Stimulated activated effector memory CD8-positive, alpha-beta T cell treated with anti-CD3 and anti-CD28 coated beads, Interleukin-12 subunit alpha, Interleukin-12 subunit beta, amount 100 ng/mL, for 72 hours (primary cell): ENCODE results near the gene SGMS2.

Experiments
- ATAC-seq: fragments of 150-1000 bp; cut with Tn5 transposase; 2 replicates; pipeline ENCODE4 v1.10.0; 2021
- DNase-seq, 2 donors: peaks; one replicate each; pipeline ENCODE4 v3.0.0; 2021 to 2022; ENCODE audit warnings: low spot score in 2 of 2
- H3K27ac Mint-ChIP-seq: one replicate; pipeline ENCODE4 v1.8.0; 2022; ENCODE audit warnings: mild to moderate bottlenecking, mixed read lengths
- H3K36me3 Mint-ChIP-seq: one replicate; pipeline ENCODE4 v1.8.0; 2022; ENCODE audit warnings: mild to moderate bottlenecking, mixed read lengths
- H3K4me1 Mint-ChIP-seq: one replicate; pipeline ENCODE4 v1.8.0; 2022; ENCODE audit warnings: mixed read lengths
- H3K4me3 Mint-ChIP-seq: one replicate; pipeline ENCODE4 v1.8.0; 2022; ENCODE audit warnings: mild to moderate bottlenecking, mixed read lengths
- H3K9me3 Mint-ChIP-seq: one replicate; pipeline ENCODE4 v1.8.0; 2022; ENCODE audit warnings: mixed read lengths

The SGMS2 gene

DNA sequence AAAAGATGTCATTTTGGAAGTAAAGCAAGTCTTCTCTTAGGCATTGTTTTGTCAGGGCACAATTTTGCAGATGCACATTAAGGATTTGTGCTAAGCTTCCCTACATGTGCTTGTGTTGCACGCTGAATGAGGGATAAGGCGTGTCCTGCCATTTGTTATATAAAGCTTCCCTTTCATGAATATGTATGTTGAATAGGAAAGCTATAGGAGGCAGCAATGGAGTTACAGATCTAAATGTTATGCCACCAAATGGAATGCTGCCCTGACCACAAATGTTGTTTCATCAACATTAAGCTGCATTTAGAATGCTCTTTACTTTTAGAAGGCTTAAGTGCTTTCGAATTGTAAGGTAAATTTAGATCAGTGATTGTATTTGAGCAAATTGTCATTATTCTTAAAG, 20.9 kb downstream of the SGMS2 start:
- H3K9me3 Mint-ChIP-seq = no peaks in the 10 kb centered on the region
- ATAC-seq (no peak), DNase-seq (no peak)
- no peaks in the 10 kb centered on the region for H3K36me3 Mint-ChIP-seq
- H3K27ac Mint-ChIP-seq = no peak overlapping the region
- H3K4me1 Mint-ChIP-seq = no peaks in the 10 kb centered on the region
- no peak overlapping the region for H3K4me3 Mint-ChIP-seq

DNA sequence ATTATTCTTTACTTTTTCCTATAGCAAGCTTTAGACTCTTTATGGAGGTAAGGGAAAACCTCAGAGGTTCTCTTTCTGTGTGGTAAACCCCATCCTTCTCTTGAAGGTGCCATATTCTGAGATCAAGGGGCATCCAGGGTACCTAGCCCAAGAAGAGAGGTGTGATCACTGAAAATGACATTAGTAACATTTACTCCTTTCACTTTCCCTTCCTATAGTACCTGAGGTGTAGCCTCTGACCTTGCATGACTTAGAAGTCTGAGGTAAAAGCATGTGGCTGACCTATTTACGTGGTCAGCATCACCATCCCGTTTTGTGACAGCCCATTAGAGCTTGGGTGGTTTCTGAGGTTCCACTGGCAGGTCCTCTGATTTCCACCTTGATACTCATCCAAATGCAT, 25.7 kb downstream of the SGMS2 start:
- H3K9me3 Mint-ChIP-seq = no peaks in the 10 kb centered on the region
- ATAC-seq (no peak), DNase-seq (no peak)
- H3K4me1 Mint-ChIP-seq = no peaks in the 10 kb centered on the region
- no peak overlapping the region for H3K27ac Mint-ChIP-seq
- no peaks in the 10 kb centered on the region for H3K36me3 Mint-ChIP-seq
- H3K4me3 Mint-ChIP-seq = no peak overlapping the region

DNA sequence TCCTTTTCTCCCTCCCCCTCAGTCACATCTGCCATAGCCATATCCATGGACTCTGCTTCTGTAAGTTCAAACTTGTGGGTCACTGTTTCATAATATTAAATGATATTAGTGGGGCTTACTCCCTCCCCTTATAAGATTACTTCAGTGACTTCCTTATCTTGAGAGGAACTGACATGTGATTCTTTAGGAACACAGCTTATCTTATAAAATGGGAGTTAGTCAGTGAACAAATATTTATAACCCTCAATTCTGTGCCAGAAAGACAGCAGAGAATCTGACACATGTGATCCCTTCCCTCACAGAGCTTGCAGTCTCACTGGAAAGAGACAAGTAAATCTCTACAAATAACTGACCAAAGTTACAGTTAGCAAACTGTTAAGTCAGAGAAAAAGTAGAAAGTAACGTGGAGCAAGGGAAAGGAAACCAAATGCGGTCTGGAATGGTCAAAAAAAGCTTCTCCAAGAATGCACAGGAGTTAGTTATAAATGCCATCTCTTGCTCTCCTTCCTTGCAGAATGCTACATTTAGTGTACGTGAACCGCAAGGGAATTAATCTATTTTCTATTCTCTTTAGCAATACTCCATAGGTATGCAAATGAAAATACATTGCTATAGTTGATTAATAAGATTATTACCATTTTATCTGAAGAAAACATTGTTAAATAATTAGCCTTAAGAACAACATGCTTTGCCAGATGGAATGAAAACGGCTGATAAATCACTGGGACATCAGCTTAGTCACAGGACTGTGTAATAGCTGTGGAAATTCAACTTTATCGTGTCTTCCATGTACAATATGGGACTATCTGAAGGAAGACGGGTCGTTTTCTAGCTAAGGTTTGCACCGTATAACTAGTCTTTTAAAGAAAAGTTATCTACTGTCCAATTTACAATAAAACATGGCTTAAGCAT, 29.0 kb downstream of the SGMS2 start:
- no peaks in the 10 kb centered on the region for H3K9me3 Mint-ChIP-seq
- H3K4me1 Mint-ChIP-seq = no peaks in the 10 kb centered on the region
- H3K27ac Mint-ChIP-seq = no peak overlapping the region
- no peak for DNase-seq
- ATAC-seq = no peak
- no peak overlapping the region for H3K4me3 Mint-ChIP-seq
- H3K36me3 Mint-ChIP-seq = no peaks in the 10 kb centered on the region

DNA sequence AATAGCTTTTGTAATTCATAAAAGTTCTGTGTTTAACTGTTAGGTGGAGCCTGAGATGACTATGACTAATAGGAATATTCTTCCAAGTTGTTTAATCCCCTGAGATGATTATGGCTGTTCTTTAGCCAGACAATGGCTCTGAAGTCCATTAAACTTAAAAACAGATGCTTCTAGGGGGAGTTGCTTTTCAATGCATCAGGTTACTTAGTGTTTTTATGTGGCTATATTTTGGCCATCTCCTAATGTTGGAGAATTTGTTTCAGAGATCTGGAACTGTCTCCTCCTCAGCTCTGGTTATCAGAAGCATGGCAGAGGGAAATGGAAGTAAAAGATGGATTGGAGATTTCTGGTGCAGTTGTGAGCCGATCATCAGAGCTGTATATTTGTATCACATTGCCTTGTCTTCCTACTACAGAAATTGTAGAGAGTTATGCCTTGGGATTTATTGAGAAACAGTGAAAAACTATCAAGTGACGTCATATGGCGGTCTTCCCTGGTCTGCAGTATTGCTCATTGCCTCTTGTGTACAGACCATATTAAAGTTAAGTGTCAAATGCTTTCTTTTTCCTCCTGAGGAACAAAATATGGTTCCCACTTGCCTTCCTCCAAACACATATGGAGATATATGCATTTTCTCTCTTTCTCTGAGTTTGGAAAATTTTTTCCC, 29.8 kb downstream of the SGMS2 start:
- DNase-seq (no peak), ATAC-seq (no peak)
- Mint-ChIP-seq H3K27ac (no peak overlapping the region), H3K4me3 (no peak overlapping the region), H3K9me3 (no peaks in the 10 kb centered on the region), H3K36me3 (no peaks in the 10 kb centered on the region), H3K4me1 (no peaks in the 10 kb centered on the region)

DNA sequence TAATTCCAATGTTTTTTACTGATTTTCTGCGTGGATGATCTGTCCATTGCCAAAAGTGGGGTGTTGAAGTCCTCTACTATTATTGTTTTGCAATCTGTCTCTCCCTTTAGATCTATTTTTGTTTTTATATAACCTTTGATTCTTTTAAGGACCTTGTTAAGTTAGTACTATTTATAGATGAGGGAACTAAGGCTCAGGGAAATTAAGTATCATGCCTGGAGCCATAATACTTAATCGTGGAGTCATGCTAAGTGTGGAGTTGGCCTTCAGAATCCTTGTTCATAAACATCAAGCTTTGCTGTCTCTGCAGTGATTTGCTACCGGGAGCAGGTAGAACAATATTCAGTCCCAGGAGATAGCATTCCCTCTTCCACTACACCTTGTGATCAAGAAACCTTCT, 31.0 kb downstream of the SGMS2 start:
- H3K4me1 Mint-ChIP-seq = no peaks in the 10 kb centered on the region
- no peak for DNase-seq
- no peaks in the 10 kb centered on the region for H3K36me3 Mint-ChIP-seq
- ATAC-seq = no peak
- no peaks in the 10 kb centered on the region for H3K9me3 Mint-ChIP-seq
- no peak overlapping the region for H3K4me3 Mint-ChIP-seq
- H3K27ac Mint-ChIP-seq = no peak overlapping the region

DNA sequence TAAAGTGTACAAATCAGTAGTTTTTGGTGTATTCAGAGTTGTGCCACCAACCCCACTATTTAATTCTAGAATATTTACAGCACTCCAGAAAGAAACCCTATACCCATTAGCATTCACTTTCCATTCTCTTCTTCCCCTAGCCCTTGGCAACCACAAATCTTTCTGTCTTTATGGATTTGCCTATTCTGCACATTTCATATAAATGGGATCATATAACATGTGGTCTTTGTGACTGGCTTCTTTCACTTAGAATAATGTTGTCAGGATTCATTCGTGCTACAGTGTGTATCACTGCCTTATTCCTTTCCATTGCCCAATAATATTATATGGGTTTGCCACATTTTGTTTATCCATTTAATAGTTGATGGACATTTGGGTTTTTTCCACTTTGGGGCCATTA, 32.2 kb downstream of the SGMS2 start:
- Mint-ChIP-seq H3K4me1 (no peaks in the 10 kb centered on the region), H3K4me3 (no peak overlapping the region), H3K9me3 (no peaks in the 10 kb centered on the region), H3K27ac (no peak overlapping the region), H3K36me3 (no peaks in the 10 kb centered on the region)
- ATAC-seq (no peak), DNase-seq (no peak)

DNA sequence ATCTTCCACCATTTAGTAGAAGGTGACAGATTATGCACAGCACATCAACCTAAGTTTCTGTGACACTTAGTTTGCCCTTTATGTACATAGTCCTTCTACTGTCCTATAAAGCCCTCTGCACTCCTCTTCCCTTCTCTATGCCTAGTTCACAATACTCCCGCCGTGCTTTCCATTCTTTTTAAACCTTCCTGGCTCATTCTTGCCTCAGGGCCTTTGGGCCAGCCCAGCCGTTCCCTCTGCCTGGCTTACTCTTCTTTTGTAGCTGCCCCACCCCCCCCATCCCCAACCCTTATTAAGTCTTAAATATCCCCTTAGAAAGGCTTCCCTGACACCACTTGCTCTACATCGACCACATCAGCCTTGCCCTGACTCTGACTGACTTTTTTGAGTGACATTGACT, 33.0 kb downstream of the SGMS2 start:
- DNase-seq (no peak), ATAC-seq (no peak)
- Mint-ChIP-seq H3K36me3 (no peaks in the 10 kb centered on the region), H3K27ac (no peak overlapping the region), H3K4me3 (no peak overlapping the region), H3K4me1 (no peaks in the 10 kb centered on the region), H3K9me3 (no peaks in the 10 kb centered on the region)

DNA sequence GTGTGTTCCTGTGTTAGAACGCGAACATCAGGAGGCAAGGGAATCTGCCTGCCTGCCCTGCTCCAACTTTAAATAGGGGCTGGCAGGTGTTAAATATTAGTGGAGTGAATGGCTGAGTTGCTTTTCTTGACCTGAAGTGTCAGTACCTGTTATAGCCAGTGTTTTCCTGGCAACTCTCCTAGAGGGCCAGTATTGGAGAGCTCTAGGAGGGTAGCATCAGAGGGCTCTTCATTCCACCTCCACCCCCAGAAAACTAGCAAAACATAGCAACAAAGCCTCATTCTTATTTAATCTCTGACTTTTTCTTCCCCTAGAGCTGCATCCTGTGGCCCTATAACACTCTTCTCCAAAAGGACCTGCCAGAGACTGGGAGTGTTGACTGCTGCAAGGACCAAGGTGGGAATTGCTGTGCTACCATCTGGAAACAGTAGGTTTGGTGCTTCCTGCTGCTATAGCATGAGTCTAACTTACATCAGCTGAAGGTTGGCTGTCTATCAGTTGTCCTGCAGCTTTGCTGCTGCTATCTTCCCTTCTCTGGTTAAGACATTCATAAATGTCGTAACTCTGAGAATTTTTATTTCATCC, 33.5 kb downstream of the SGMS2 start:
- Mint-ChIP-seq H3K27ac (no peak overlapping the region), H3K4me3 (no peak overlapping the region), H3K4me1 (no peaks in the 10 kb centered on the region), H3K36me3 (no peaks in the 10 kb centered on the region), H3K9me3 (no peaks in the 10 kb centered on the region)
- no peak for DNase-seq
- no peak for ATAC-seq

DNA sequence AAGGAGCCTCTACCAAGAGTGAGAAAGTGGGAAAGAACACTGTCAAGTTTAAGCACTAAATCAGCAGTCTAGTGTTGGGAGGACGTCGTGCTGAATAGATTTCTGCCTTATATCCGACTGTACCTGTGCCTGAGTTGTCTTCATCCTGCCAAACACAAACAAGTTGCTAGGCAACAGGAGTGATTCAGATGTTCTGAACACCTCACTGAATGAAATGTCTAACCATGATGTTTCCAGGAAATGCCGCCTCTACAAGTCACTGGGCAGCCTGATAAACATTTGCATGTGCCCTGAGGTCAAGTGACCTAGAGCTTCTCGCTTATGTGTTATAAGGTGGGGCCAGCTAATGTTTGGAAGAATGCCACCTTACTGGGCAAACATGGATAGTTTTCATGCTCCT, 37.9 kb downstream of the SGMS2 start:
- no peak overlapping the region for H3K4me3 Mint-ChIP-seq
- no peaks in the 10 kb centered on the region for H3K9me3 Mint-ChIP-seq
- H3K36me3 Mint-ChIP-seq = no peaks in the 10 kb centered on the region
- peak overlapping the region; percentile 45 for H3K27ac Mint-ChIP-seq
- ATAC-seq (peak; percentile 83), DNase-seq (no peak)
- H3K4me1 Mint-ChIP-seq = no peaks in the 10 kb centered on the region

DNA sequence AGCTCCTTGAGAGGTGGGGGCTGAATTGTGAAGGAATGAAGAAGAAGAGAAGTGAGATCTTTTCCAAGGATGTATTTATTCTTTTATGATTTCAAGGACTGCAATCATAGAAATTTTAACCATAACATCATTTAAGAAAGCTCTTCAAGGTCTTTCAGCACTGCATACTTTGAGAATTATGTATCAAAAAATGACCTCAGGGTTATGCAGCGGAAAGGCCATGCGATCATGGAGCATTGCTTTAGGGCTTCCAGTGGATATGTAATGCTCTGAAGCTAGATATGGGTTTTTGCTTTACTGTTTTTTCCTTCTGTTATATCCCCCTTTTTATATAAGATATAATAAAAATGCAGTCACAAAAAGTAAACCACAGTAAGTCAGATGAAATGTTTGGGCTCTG, 38.7 kb downstream of the SGMS2 start:
- H3K9me3 Mint-ChIP-seq = no peaks in the 10 kb centered on the region
- no peak overlapping the region for H3K27ac Mint-ChIP-seq
- H3K36me3 Mint-ChIP-seq = no peaks in the 10 kb centered on the region
- no peak for DNase-seq
- no peak overlapping the region for H3K4me3 Mint-ChIP-seq
- no peaks in the 10 kb centered on the region for H3K4me1 Mint-ChIP-seq
- no peak for ATAC-seq

DNA sequence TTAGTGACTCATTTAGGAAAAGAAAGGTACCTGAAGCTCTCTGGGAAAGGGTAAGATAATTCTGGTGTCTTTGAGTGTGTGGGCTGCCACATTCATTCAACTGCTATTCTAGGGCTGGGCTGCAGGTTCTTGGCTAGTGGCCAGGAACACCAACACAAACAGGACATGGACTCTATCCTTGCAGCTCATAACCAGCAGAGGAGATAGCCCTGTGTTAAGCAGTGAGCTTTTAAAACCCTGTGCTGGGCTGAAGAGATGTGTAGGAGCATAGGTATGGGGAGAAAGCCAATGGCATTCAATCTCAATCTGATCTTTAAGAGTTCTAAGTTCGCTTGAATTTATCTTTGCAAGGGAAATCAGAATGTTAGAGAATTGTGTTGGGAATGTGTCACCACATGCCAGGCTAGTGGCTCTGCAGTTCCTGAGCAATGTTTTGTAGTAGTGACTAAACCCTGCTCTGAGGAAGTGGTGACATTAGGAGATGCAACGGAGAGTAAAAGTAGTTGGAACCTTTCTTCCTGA, 39.2 kb downstream of the SGMS2 start:
- DNase-seq (no peak), ATAC-seq (peak; percentile 39)
- H3K27ac Mint-ChIP-seq = no peak overlapping the region
- no peak overlapping the region for H3K4me3 Mint-ChIP-seq
- H3K36me3 Mint-ChIP-seq = no peaks in the 10 kb centered on the region
- H3K4me1 Mint-ChIP-seq = no peaks in the 10 kb centered on the region
- H3K9me3 Mint-ChIP-seq = no peaks in the 10 kb centered on the region

DNA sequence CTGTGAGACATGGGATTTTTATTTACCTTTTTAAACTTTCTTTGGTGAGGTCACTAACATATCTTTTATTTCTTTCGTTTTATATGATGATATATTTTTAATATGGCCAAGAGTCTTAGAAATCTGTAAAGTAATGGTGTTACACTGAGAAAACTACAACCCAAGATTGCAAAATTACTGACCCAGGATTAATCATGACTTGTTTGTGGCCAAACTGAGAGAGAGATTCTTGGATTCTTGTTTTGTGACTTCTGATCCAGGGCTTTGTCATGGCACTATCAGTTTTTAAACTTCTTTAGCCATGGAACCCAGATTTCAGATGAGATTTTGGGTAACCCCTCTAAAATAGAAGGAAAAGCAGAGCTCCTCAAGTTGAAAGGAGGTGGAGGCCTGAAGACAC, 42.0 kb downstream of the SGMS2 start:
- Mint-ChIP-seq H3K4me3 (no peak overlapping the region), H3K9me3 (no peaks in the 10 kb centered on the region), H3K27ac (no peak overlapping the region), H3K36me3 (no peaks in the 10 kb centered on the region), H3K4me1 (no peaks in the 10 kb centered on the region)
- no peak for DNase-seq
- ATAC-seq = no peak

DNA sequence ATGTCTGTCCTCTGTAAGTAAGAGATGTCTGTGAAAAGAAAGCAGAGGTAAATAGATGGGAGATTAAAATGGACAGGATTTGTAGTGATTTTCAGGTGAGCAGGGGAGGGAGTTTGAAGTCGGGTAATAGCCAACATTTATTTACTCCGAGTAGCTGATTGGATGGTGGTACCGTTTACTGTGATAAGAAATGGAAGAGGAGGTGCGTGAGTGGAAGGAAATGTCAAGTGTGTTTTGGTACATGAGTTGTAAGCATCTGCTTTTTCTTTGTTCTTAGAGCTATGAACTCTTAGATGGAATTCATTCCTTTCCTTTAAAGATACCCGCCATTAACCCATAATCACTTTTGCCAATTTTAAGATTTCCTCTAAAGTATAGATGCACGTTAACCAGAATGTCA, 45.5 kb downstream of the SGMS2 start:
- no peak for DNase-seq
- Mint-ChIP-seq H3K9me3 (no peaks in the 10 kb centered on the region), H3K4me1 (no peaks in the 10 kb centered on the region), H3K36me3 (no peaks in the 10 kb centered on the region), H3K27ac (no peak overlapping the region), H3K4me3 (no peak overlapping the region)
- no peak for ATAC-seq

DNA sequence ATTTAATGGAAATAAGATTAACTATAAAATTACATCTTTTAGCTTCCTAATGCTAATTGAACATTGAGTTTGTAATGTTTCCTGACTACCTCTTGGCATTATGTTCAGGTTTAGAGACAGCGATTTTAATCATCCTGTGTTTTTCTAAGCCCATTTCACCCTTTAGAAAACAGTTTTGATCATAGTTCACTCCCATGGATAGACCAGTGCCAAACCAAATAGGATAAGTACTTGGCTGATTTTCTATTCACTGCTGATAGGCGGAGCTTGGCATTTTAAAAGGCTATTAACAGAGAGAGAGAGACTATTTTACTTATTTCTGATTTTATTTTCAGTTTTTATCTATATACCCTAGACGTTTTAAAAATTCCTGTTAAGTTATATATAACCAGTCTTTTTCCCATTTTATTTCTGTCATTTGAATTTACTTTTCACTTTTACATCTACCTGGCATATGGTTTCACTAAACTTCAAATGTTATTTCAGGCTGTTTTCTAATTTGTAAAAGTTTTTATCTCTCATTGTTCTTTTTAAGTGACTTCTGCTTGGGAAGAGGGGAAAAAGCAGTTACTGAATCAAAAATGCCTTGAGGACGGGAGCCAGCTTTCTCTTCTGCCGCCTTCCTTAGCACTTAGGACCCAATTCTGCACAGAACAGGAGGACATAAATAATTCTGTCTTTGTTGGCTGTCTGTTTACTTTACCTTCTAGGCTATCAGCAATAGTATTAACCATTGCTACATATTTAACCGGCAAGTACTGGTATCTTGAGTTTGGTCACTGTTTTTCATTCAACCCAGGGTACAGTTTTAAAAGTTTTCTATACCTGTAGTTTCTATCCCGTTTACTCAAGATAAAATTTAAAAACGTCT, 46.4 kb downstream of the SGMS2 start:
- DNase-seq = no peak
- H3K4me1 Mint-ChIP-seq = no peaks in the 10 kb centered on the region
- H3K4me3 Mint-ChIP-seq = no peak overlapping the region
- no peaks in the 10 kb centered on the region for H3K36me3 Mint-ChIP-seq
- H3K27ac Mint-ChIP-seq = no peak overlapping the region
- H3K9me3 Mint-ChIP-seq = no peaks in the 10 kb centered on the region
- ATAC-seq = no peak

DNA sequence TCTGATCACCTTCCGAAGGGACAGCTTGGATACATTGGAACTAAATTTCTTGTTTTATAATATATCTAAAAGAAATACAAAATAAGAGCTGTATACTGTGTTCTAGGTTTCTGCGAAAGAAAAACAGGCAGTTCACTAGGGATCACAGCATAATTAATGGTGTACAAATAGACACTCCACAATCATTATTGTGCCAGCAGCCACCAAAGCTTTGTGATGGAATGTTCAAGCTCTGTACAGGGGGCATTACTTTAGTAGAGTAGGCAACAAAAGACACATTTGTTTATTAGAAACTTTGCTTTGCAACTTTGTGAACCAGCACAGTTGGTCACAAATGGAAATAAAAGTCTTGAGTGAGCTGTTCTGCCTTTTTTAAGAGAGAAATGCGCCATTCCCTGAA, 49.3 kb downstream of the SGMS2 start:
- Mint-ChIP-seq H3K4me1 (no peaks in the 10 kb centered on the region), H3K36me3 (no peaks in the 10 kb centered on the region), H3K9me3 (no peaks in the 10 kb centered on the region), H3K27ac (no peak overlapping the region), H3K4me3 (no peak overlapping the region)
- ATAC-seq = no peak
- no peak for DNase-seq
